ENCODE data around the gene SNX32. TPM values are rescaled to one million over a fixed set of nuclear protein-coding genes. Genes with fewer than 3 reads are reported as not detected.

SNX32 gene
- total and polyA plus RNA-seq, 9 of the 15 experiments (the other 6 are each of a cell fraction or from before 2014, with no cell fraction given): 0.03 TPM; not detected in 7

GRCh38 chr11:65894034-65894591, 60.4 kb downstream of the SNX32 start (continued):
- no peak for TF ChIP-seq PHTF2 (CRISPR knock-in tag; IDR thresholded peaks at IDR 0.05)

GRCh38 chr11:65895482-65895981, 61.8 kb downstream of the SNX32 start:
- FAIRE-seq: no peak
- in situ Hi-C loops (cut with MboI): no loop called here
- intact Hi-C loops (cut with micrococcal nuclease): no loop called here
- ATAC-seq: no peak
- Histone ChIP-seq H3K9me1 (ENCODE audit: control insufficient read depth, insufficient read depth, low read length) (no peaks in the 10 kb centered on the region), H2AFZ (ENCODE audit: low read depth, low read length) (no peak overlapping the region), H4K20me1 (replicated peaks; ENCODE audit: control insufficient read depth, insufficient read depth, low read length) (peaks cover 33% of the 10 kb centered on the region), H3K4me2 (ENCODE audit: insufficient read depth, low read length) (no peak overlapping the region), H3K27me3 (ENCODE audit: control insufficient read depth in 2 of 2, insufficient read depth in 2 of 2, low read length in 2 of 2) (no peaks in the 10 kb centered on the region), H3K4me1 (replicated peaks in 1 of 2; ENCODE audit: control insufficient read depth in 2 of 2, insufficient read depth in 2 of 2, low read length in 2 of 2) (peaks cover 34 to 73% of the 10 kb centered on the region in 2 experiments), H3K79me2 (ENCODE audit: control insufficient read depth, insufficient read depth, low read length) (peaks cover 92% of the 10 kb centered on the region), H3K9ac (ENCODE audit: insufficient read depth in 1 of 2, low read depth in 2 of 2, low read length in 2 of 2) (peak overlapping the region in 1 of 2 experiments; percentile 59; a peak in 1 of 4 replicates), H3K27ac (ENCODE audit: extremely low read depth, low read depth, low read length) (peak overlapping the region; percentile 36; the same call in 1 of the 3 replicates), H3K4me3 (no peak overlapping the region), H3K9me3 (replicated peaks; ENCODE audit: control insufficient read depth, insufficient read depth, low read depth, low read length) (no peaks in the 10 kb centered on the region), H3K36me3 (ENCODE audit: control insufficient read depth, insufficient read depth, low read length) (peaks cover 73% of the 10 kb centered on the region)
- ChIA-PET CTCF (ENCODE audit: low intra/inter-chr PET ratio) (no interaction called here), POLR2A (interaction anchor here (0.8 to 10.0 kb wide), 10 partner anchors 11 to 112 kb away, joined by 3 to 96 read pairs (median 4); partner anchors contain the start of genes CFL1 and MUS81)
- 100% methylated on average over 4 of the region's 5 CpGs for WGBS (ENCODE audit: insufficient coverage, low coverage, missing lambda C conversion rate)
- DNase-seq (ENCODE audit: extremely low read depth in 1 of 4, low spot score in 3 of 4): no peak
- BruUV-seq (replicated peaks): no TSS peak
- TF ChIP-seq KDM2B (CRISPR knock-in tag; IDR thresholded peaks at IDR 0.05) (no peak), ZNF668 (CRISPR knock-in tag; IDR thresholded peaks at IDR 0.05) (no peak), HBP1 (CRISPR knock-in tag; IDR thresholded peaks at IDR 0.05) (no peak), EWSR1 (IDR thresholded peaks at IDR 0.05; ENCODE audit: borderline replicate concordance, low read depth, partially characterized antibody) (no peak), ZBTB11 (CRISPR knock-in tag; IDR thresholded peaks at IDR 0.05) (no peak), ZBTB1 (CRISPR knock-in tag; IDR thresholded peaks at IDR 0.05; ENCODE audit: borderline replicate concordance, low read depth) (no peak), ZNF57 (CRISPR knock-in tag; IDR thresholded peaks at IDR 0.05) (no peak), POLR2A (conservative IDR thresholded peaks at IDR 0.05) (peak; percentile 53), POLR2AphosphoS5 (IDR thresholded peaks at IDR 0.05; ENCODE audit: control insufficient read depth, insufficient read depth, low read depth, low read length) (peak; percentile 68), KLF10 (CRISPR knock-in tag; IDR thresholded peaks at IDR 0.05) (no peak), ZZZ3 (IDR thresholded peaks at IDR 0.05) (no peak), ZNF444 (CRISPR knock-in tag; IDR thresholded peaks at IDR 0.05) (no peak), ZBTB7A (IDR thresholded peaks at IDR 0.05; ENCODE audit: borderline replicate concordance, control insufficient read depth, low read depth, low read length) (no peak), MCM2 (IDR thresholded peaks at IDR 0.05; ENCODE audit: low read depth) (no peak), SMARCA4 (IDR thresholded peaks at IDR 0.05) (no peak), FOXK1 (CRISPR knock-in tag; IDR thresholded peaks at IDR 0.05; ENCODE audit: borderline replicate concordance) (no peak)
